Measurements from ENCODE around the gene LRP1B.

The LRP1B gene

DNA sequence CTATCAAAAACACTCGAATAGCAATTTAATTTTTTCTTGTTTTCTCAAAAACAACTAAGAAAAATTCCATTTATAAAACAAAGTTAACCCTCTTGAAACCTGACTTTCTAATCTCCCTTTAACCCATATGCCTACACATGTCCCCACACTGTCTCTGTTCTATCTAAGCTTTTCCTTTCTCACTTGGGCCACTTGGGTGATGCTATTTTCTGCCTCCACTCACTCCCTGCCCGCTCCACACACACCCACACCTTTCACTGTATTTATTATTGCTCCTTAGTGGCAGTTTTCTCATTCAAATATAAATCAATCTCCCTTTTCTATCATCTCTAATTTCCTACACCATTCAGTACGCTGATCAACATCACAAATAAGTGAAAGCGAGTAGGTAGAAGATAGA, 531.1 kb downstream of the LRP1B start:
- TF ChIP-seq, protein P1, sequence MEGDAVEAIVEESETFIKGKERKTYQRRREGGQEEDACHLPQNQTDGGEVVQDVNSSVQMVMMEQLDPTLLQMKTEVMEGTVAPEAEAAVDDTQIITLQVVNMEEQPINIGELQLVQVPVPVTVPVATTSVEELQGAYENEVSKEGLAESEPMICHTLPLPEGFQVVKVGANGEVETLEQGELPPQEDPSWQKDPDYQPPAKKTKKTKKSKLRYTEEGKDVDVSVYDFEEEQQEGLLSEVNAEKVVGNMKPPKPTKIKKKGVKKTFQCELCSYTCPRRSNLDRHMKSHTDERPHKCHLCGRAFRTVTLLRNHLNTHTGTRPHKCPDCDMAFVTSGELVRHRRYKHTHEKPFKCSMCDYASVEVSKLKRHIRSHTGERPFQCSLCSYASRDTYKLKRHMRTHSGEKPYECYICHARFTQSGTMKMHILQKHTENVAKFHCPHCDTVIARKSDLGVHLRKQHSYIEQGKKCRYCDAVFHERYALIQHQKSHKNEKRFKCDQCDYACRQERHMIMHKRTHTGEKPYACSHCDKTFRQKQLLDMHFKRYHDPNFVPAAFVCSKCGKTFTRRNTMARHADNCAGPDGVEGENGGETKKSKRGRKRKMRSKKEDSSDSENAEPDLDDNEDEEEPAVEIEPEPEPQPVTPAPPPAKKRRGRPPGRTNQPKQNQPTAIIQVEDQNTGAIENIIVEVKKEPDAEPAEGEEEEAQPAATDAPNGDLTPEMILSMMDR (IDR thresholded peaks at IDR 0.05; ENCODE audit: low read length): no peak
- no peak for TF ChIP-seq EZH2 (IDR thresholded peaks at IDR 0.05; ENCODE audit: borderline replicate concordance, low read length)

DNA sequence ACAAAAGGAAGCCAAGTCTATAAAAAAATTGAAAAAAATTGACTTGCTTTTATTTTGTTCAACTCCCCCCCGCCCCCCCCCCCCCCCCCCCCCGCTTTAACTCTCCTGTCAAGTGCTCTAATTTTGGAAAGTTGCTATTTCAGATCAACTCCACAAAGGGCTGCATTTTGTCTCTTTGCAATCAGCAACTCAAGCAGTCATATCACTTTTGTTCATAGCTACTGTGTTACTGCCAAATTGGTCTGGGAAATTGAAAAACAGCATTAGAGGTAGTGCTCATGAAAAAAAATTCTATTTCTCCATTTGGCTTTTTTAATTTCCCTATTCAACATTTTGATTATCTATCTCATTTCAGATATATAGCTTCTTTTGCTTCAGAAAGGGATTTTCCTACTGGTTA, 531.8 kb downstream of the LRP1B start:
- Histone ChIP-seq H3K36me3 (ENCODE audit: insufficient read depth, low read length) (no peaks in the 10 kb centered on the region), H2AFZ (ENCODE audit: low read length) (no peak overlapping the region), H3K4me2 (ENCODE audit: low read length) (no peak overlapping the region), H3K27ac (ENCODE audit: low read depth, low read length, poor library complexity, severe bottlenecking) (no peak overlapping the region), H3K9me2 (ENCODE audit: low read depth, low read length) (no peaks in the 10 kb centered on the region), H4K20me1 (ENCODE audit: insufficient read depth, low read length) (no peaks in the 10 kb centered on the region), H3K27me3 (ENCODE audit: insufficient read depth, low read length) (no peaks in the 10 kb centered on the region), H3K4me3 (ENCODE audit: low read depth, low read length, poor library complexity, severe bottlenecking) (no peak overlapping the region), H3K79me2 (ENCODE audit: insufficient read depth, low read length) (no peaks in the 10 kb centered on the region), H3K4me1 (ENCODE audit: insufficient read depth, low read length, severe bottlenecking) (no peaks in the 10 kb centered on the region), H3F3A (ENCODE audit: insufficient read depth, low read length) (no peaks in the 10 kb centered on the region), H3K9ac (ENCODE audit: low read length) (no peak overlapping the region), H3K9me3 (ENCODE audit: low read length) (no peaks in the 10 kb centered on the region)
- TF ChIP-seq, protein P1 (IDR thresholded peaks at IDR 0.05; ENCODE audit: low read length): no peak
- no peak for TF ChIP-seq EZH2 (IDR thresholded peaks at IDR 0.05; ENCODE audit: borderline replicate concordance, low read length)

More for the DNA sequence above, 531.1 kb downstream of the LRP1B start:
- H3K27ac ChIP-seq (ENCODE audit: low read depth, low read length, poor library complexity, severe bottlenecking): no peak overlapping the region
- H3K36me3 ChIP-seq (ENCODE audit: insufficient read depth, low read length): no peaks in the 10 kb centered on the region
- no peaks in the 10 kb centered on the region for H3K4me1 ChIP-seq (ENCODE audit: insufficient read depth, low read length, severe bottlenecking)
- no peak overlapping the region for H3K9ac ChIP-seq (ENCODE audit: low read length)
- H3K9me2 ChIP-seq (ENCODE audit: low read depth, low read length): no peaks in the 10 kb centered on the region
- H2AFZ ChIP-seq (ENCODE audit: low read length): no peak overlapping the region
- H3K27me3 ChIP-seq (ENCODE audit: insufficient read depth, low read length): no peaks in the 10 kb centered on the region
- no peak overlapping the region for H3K4me3 ChIP-seq (ENCODE audit: low read depth, low read length, poor library complexity, severe bottlenecking)
- H3K79me2 ChIP-seq (ENCODE audit: insufficient read depth, low read length): no peaks in the 10 kb centered on the region
- no peak overlapping the region for H3K4me2 ChIP-seq (ENCODE audit: low read length)
- H4K20me1 ChIP-seq (ENCODE audit: insufficient read depth, low read length): no peaks in the 10 kb centered on the region
- H3F3A ChIP-seq (ENCODE audit: insufficient read depth, low read length): no peaks in the 10 kb centered on the region
- H3K9me3 ChIP-seq (ENCODE audit: low read length): no peaks in the 10 kb centered on the region

DNA sequence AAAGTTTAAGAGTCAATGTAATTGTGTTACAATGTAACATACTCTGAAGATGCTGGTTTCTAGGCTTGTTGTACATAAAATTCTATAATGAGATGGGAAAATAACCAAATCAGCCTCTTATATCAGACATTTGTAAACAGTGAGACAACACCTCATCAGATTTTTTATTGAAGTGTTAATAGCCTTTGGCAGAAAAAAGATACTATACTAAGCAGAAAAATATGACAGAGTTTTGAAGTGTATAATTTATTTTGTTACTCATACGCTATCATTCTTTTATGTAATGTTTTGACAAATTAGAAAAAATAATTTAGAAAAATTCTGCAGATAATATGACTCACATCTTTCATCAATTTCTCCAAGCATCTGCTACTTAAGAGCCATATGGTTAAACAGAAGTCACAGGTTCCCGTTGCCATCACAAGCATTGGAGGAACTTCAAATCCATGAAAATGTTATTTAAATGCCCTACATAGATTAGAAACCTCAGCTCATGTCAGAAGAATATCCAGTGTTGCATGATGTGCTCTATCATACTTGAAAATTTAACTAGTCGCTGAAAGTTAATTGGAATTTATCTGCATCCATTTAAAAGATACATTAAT, 535.4 kb downstream of the LRP1B start:
- TF ChIP-seq EZH2 (IDR thresholded peaks at IDR 0.05; ENCODE audit: borderline replicate concordance, low read length): no peak
- TF ChIP-seq, protein P1 (IDR thresholded peaks at IDR 0.05; ENCODE audit: low read length): no peak
- H3K27ac ChIP-seq (ENCODE audit: low read depth, low read length, poor library complexity, severe bottlenecking): no peak overlapping the region
- no peaks in the 10 kb centered on the region for H3K9me2 ChIP-seq (ENCODE audit: low read depth, low read length)

More for the DNA sequence above, 535.4 kb downstream of the LRP1B start:
- Histone ChIP-seq H3K27me3 (ENCODE audit: insufficient read depth, low read length) (no peaks in the 10 kb centered on the region), H3K4me2 (ENCODE audit: low read length) (no peak overlapping the region), H2AFZ (ENCODE audit: low read length) (no peak overlapping the region), H4K20me1 (ENCODE audit: insufficient read depth, low read length) (no peaks in the 10 kb centered on the region), H3K4me3 (ENCODE audit: low read depth, low read length, poor library complexity, severe bottlenecking) (no peak overlapping the region), H3K4me1 (ENCODE audit: insufficient read depth, low read length, severe bottlenecking) (no peaks in the 10 kb centered on the region), H3K9me3 (ENCODE audit: low read length) (no peaks in the 10 kb centered on the region), H3F3A (ENCODE audit: insufficient read depth, low read length) (no peaks in the 10 kb centered on the region), H3K9ac (ENCODE audit: low read length) (no peak overlapping the region), H3K79me2 (ENCODE audit: insufficient read depth, low read length) (no peaks in the 10 kb centered on the region), H3K36me3 (ENCODE audit: insufficient read depth, low read length) (no peaks in the 10 kb centered on the region)
